HUES6 (cell line): Measurements from ENCODE around the gene C1GALT1C1.
"Not testable (repeated sequence)": the region's sequence is repeated elsewhere in the genome, so short reads cannot be mapped to it uniquely, and the experiment has no call there.

Experiments
- H3K27ac ChIP-seq: 2 replicates; pipeline ENCODE4 v1.7.0; 2013; ENCODE audit warnings: low read depth, mild to moderate bottlenecking, low read length, inconsistent platforms
- H3K27me3 ChIP-seq: 2 replicates; pipeline ENCODE4 v1.6.1; 2013; ENCODE audit warnings: low read length; ENCODE audit not compliant: control insufficient read depth, insufficient read depth
- H3K36me3 ChIP-seq: 2 replicates; pipeline ENCODE4 v1.6.1; 2013; ENCODE audit warnings: low read length; ENCODE audit not compliant: control insufficient read depth, insufficient read depth
- H3K4me1 ChIP-seq: 2 replicates; pipeline ENCODE4 v1.6.1; 2013; ENCODE audit warnings: low read length; ENCODE audit not compliant: control insufficient read depth, insufficient read depth
- H3K4me3 ChIP-seq: 2 replicates; pipeline ENCODE4 v1.5.1; 2013; ENCODE audit warnings: low read depth, low read length
- H3K9ac ChIP-seq: one replicate; pipeline ENCODE4 v1.6.1; 2013; ENCODE audit warnings: mild to moderate bottlenecking, low read length
- H3K9me3 ChIP-seq: 2 replicates; pipeline ENCODE4 v1.6.1; 2013; ENCODE audit warnings: low read depth, low read length; ENCODE audit not compliant: control insufficient read depth, insufficient read depth

The C1GALT1C1 gene

DNA sequence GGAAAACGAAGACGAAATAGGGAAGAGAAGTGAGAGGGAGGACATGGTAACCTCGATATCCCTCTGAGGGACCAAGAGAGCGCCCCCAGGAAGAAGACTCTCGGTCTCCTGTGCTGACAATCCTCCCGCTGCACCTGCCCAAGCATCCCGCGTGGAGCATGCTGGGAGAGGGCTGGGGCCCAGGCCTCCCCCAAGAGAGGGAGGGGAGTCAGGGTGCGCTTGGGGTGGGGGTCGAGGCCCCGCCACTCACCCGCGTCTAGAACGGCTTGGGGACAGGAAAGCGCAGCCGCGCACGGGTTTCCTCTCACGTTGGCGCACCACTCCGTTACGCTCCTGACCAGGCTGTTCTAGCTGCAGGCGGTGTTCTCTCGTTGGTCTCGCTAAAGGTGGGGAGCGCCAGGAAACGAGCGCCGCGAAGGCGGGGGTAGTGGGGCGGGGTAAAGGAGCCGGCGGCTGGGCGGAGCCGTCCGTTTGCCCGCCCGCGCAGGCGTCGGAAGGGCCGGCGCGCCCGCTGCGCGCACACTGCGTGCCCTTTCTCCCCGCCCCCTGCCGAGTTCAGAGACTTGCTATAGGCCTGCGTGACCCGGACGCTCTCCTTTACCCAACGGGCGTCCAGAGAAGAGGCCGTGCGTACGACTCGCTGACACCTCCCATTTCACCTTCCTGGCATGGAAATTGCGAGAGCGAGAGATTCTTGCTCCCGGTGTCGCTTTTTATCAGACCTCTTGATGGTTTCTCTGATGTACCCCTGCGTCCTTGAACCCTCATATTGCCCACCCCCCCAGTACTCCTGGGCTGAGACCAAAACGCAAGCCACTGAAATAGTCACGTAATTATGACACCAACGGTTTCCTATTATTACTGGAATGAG is at the start of gene C1GALT1C1:
TSS of gene C1GALT1C1 (minus strand) at position 388 of the 871 bp plus-strand sequence. CDS start 2,888 bp downstream, outside the sequence.
- H3K27ac ChIP-seq: peak within 1 kb of the TSS; percentile 56; the same call in 1 of the 2 replicates
- no peaks in the 10 kb centered on the region for H3K27me3 ChIP-seq
- peak within 1 kb of the TSS; percentile 78 for H3K4me3 ChIP-seq

DNA sequence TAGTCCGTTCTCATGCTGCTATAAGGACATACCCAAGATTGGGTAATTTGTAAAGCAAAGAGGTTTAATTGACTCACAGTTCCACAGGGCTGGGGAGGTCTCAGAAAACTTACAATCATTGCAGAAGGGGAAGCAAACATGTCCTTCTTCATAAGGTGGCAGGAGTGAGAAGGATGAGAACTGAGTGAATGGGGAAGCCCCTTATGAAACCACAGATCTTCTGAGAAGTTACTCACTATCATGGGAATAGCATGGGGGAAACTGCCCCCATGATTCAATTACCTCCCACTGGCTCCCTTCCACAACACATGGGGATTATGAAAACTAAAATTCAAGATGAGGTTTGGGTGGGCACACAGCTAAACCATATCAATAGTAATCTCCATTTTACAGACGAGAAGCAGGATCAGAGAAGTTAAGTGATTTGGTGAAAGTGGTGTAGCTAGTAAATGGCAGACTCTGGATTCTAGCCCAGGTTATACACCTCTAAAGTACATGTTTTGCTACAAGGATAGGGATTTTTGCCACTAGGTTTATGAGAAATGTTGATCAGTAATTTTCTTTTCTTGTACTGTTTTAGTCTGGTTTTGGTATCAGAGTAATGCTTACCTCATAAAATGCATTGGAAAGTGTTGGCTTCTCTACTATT is 47.3 kb upstream of the C1GALT1C1 start:
- Histone ChIP-seq H3K4me1 (no peaks in the 10 kb centered on the region), H3K27ac (no peak overlapping the region)

More for the DNA sequence above, at the start of gene C1GALT1C1:
- no peaks in the 10 kb centered on the region for H3K9me3 ChIP-seq
- 0 out of 2 replicates have a peak, but pooled peaks cover 3% of the 10 kb centered on the region for H3K36me3 ChIP-seq
- no peaks in the 10 kb centered on the region for H3K4me1 ChIP-seq
- peak within 1 kb of the TSS; percentile 80 for H3K9ac ChIP-seq

DNA sequence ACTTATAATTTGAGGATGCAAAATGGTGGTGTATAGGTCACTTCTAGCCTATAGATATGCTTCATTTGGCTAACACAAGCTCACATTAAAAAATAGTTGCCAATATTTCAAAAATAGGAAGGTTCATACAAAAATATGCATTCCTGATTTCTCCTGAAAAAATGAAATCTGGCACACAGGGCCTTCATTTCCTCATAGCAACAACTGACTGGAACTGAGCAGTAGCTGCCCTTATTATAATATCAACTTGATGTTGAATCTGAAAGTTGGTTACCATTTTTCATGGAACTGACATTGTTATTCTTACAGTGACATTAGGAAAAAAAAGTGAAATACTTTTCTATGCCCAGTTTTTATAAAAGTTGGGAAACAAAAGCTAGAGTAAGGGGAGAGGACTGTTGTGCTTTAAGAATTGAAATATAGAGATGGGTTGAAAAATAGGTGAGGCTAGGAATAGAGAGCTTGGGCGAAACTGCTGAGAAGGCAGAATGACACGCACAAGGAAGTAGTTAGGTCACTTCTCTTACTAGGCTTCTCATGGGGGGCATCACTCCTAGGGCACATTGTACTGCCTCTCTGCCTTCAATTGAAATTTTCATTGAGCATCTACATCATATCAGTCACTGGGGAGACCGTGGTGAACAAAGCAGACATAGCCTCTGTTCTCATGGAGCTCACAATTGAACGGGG is 43.1 kb upstream of the C1GALT1C1 start:
- Histone ChIP-seq H3K27ac (no peak overlapping the region), H3K36me3 (no peaks in the 10 kb centered on the region), H3K9ac (no peak overlapping the region), H3K4me3 (no peak overlapping the region), H3K4me1 (no peaks in the 10 kb centered on the region), H3K27me3 (no peaks in the 10 kb centered on the region; the same call in 1 of the 2 replicates), H3K9me3 (0 out of 2 replicates have a peak, but pooled peaks cover 6% of the 10 kb centered on the region)

More for the DNA sequence above, 47.3 kb upstream of the C1GALT1C1 start:
- Histone ChIP-seq H3K9me3 (0 out of 2 replicates have a peak, but pooled peaks cover 6% of the 10 kb centered on the region), H3K4me3 (no peak overlapping the region), H3K9ac (no peak overlapping the region), H3K36me3 (no peaks in the 10 kb centered on the region), H3K27me3 (peaks cover 3% of the 10 kb centered on the region; the same call in 1 of the 2 replicates)

DNA sequence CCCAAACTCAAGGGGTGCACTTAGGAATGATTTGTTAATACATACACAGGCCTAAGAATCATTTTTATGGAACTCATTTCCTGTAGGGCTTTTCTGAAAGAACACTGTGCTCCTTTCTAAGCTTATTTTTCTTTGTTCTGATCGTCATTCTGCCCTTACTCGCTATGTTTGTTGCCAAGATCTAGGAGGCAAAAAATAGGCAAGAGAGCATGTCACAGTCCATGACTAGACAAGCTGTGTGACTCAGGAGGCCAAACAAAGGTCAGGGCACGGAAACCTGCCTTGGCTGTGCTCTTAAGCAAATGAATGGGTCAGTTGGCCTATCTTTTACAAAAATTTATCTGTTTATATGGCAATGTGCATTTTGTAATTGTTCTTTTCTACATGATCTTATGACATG is 42.5 kb upstream of the C1GALT1C1 start:
- Histone ChIP-seq H3K9ac (no peak overlapping the region), H3K9me3 (0 out of 2 replicates have a peak, but pooled peaks cover 6% of the 10 kb centered on the region), H3K4me1 (no peaks in the 10 kb centered on the region), H3K4me3 (no peak overlapping the region), H3K27me3 (no peaks in the 10 kb centered on the region; the same call in 1 of the 2 replicates), H3K36me3 (no peaks in the 10 kb centered on the region), H3K27ac (no peak overlapping the region)

DNA sequence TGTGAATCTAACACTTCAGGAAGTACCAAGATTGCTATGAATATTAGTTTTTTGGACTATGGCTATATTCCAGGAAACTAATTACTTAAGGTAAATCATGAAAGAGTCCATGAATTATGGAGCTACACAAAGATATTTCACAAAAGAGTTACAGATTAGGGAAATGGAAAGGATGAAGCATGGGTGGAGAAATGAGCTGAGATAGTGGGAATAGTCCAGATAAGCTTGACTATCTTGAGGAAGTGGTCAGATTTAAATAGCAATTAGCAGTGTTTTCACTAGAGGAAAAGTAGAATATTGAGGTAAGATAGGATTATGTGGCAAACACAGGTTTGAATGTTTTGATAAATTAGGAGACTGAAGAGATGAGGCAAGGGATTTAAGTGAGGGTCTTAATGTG is 42.1 kb upstream of the C1GALT1C1 start:
- Histone ChIP-seq H3K4me3 (no peak overlapping the region), H3K4me1 (no peaks in the 10 kb centered on the region), H3K9me3 (0 out of 2 replicates have a peak, but pooled peaks cover 6% of the 10 kb centered on the region), H3K9ac (no peak overlapping the region), H3K36me3 (no peaks in the 10 kb centered on the region), H3K27ac (no peak overlapping the region), H3K27me3 (peaks cover under 1% of the 10 kb centered on the region; the same call in 1 of the 2 replicates)

DNA sequence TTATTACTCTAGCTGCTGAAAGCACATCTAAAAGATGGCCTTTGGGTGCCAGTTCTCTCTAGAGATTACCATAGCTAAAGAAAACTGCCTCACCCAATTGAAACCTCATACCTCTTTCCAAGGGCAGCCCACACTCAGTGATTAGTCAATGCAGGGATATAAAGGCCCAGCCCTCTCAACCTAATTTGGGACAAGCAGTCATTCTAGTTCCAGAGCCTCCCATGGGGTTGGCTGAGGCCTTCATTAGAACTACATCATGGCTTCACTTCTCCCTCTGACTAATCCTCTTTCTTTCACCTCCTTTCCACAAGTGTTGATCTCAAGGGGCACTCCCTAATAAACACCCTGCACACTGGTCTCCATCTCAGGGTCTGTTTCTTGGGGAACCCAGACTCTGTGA is 38.5 kb upstream of the C1GALT1C1 start:
- Histone ChIP-seq H3K9ac (no peak overlapping the region), H3K27ac (no peak overlapping the region), H3K27me3 (peaks cover 3% of the 10 kb centered on the region; the same call in 1 of the 2 replicates), H3K36me3 (no peaks in the 10 kb centered on the region), H3K9me3 (no peaks in the 10 kb centered on the region), H3K4me3 (no peak overlapping the region), H3K4me1 (peaks cover 6% of the 10 kb centered on the region)

DNA sequence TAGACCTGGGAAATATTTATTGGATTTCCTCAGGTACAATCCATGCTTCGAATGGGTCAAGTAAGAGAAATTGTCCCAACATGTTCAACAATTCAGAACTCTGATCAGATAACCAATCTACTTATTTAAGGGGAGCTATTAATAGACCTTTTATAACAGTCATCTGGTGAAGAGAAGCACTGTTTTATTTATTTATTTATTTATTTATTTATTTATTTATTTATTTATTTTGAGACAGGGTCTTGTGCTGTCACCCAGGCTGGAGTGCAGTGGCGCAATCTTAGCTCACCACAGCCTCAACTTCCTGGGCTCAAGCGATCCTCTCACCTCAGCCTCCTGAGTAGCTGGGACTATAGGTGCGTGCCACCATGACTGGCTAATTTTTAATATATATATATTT is 34.7 kb upstream of the C1GALT1C1 start:
- H3K4me3 ChIP-seq, H3K9me3 ChIP-seq, H3K27me3 ChIP-seq, H3K9ac ChIP-seq, H3K36me3 ChIP-seq, H3K27ac ChIP-seq: not testable (repeated sequence)
- peaks cover 17% of the 10 kb centered on the region for H3K4me1 ChIP-seq

DNA sequence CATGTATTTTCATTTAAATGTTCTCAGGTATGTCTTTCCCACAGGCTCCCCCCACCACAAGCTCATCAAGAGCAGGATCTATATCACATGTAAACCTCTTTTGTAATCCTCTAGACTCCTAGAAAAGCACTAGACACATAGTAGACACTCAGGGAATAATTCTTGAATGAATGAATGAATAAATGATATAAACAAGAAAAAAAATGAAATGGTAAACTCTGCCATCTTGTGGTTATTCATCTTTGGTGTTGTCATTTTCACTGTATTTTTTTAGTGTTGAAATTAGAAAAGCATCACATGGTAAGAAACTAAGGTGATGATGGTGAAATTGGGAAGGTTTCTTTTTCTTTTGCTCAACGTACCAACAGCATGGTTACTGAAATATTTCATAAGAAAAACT is 34.2 kb upstream of the C1GALT1C1 start:
- Histone ChIP-seq H3K36me3 (no peaks in the 10 kb centered on the region), H3K4me1 (peaks cover 17% of the 10 kb centered on the region), H3K27ac (no peak overlapping the region), H3K27me3 (peaks cover 3% of the 10 kb centered on the region; the same call in 1 of the 2 replicates), H3K4me3 (no peak overlapping the region), H3K9me3 (no peaks in the 10 kb centered on the region), H3K9ac (no peak overlapping the region)

DNA sequence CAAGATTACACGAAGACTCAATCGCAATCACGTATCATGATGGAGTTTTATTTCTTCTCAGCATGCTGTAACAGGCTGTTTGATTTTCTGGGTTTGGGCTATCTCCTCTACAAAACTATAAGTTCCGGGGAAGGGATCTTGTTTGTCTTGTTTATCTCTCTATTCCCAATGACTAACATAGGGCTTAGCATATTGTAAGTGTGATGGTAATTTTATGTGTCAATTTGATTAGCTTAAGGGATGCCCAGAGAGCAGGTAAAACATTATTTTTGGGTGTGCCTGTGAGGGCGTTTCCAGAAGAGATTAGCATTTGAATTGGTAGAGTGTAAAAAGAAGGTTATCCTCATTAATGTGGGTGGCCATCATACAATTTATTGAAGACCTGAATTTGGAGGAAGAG is 32.8 kb upstream of the C1GALT1C1 start:
- Histone ChIP-seq H3K9ac (no peak overlapping the region), H3K27me3 (peaks cover 3% of the 10 kb centered on the region; the same call in 1 of the 2 replicates), H3K4me1 (peaks cover 17% of the 10 kb centered on the region), H3K36me3 (no peaks in the 10 kb centered on the region), H3K27ac (no peak overlapping the region), H3K9me3 (peaks cover 4% of the 10 kb centered on the region; the same call in 1 of the 2 replicates), H3K4me3 (no peak overlapping the region)

DNA sequence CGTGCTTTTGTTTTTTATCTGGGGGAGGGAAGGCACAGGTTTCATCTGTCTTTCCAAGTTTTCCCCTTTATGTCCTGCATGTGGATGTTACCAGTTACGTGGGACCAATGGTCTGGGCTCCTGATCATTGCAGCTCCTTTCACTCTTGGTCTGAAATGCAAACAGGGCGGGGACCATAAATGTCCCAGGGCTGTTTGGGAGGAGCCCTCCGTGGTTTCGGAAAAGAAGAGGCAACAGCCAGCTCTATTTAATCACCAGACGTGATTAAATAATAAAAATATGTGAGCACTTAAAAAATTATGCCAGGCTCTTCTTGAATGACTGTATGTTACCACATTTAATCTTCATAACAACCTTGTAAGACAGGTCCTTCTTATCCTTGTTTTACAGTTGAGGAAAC is 30.8 kb upstream of the C1GALT1C1 start:
- Histone ChIP-seq H3K9me3 (peaks cover 5% of the 10 kb centered on the region; the same call in 1 of the 2 replicates), H3K27me3 (no peaks in the 10 kb centered on the region), H3K4me3 (no peak overlapping the region), H3K36me3 (no peaks in the 10 kb centered on the region), H3K4me1 (peaks cover 17% of the 10 kb centered on the region), H3K27ac (no peak overlapping the region), H3K9ac (no peak overlapping the region)
